GM12875 (cell line): ENCODE measurements around the gene EPC2.

Experiments
- H3K4me3 ChIP-seq: one replicate; pipeline ENCODE4 v1.5.1; 2011; ENCODE audit warnings: low read depth, low read length, control low read depth
- CTCF ChIP-seq: IDR thresholded peaks from 2 replicates; pipeline ENCODE4 v1.5.1; 2011; ENCODE audit warnings: low read depth, mild to moderate bottlenecking, control low read depth, inconsistent platforms, low read length, moderate library complexity, borderline replicate concordance; ENCODE audit not compliant: insufficient read depth

Gene EPC2

GRCh38 chr2:148699830-148700229, 55.3 kb downstream of the EPC2 start:
- TF ChIP-seq CTCF = no peak
- H3K4me3 ChIP-seq = no peak overlapping the region

- no peak for TF ChIP-seq CTCF
- no peak overlapping the region for H3K4me3 ChIP-seq
Measured at GRCh38 chr2:148701039-148701438, 56.5 kb downstream of the EPC2 start.

- H3K4me3 ChIP-seq = no peak overlapping the region
- TF ChIP-seq CTCF = no peak
Measured at GRCh38 chr2:148701877-148702276, 57.3 kb downstream of the EPC2 start.

- TF ChIP-seq CTCF = no peak
- H3K4me3 ChIP-seq = no peak overlapping the region
Measured at GRCh38 chr2:148702475-148702874, 57.9 kb downstream of the EPC2 start.

- no peak for TF ChIP-seq CTCF
- no peak overlapping the region for H3K4me3 ChIP-seq
Measured at GRCh38 chr2:148704247-148704646, 59.7 kb downstream of the EPC2 start.

GRCh38 chr2:148716378-148716920, 71.9 kb downstream of the EPC2 start:
- H3K4me3 ChIP-seq = no peak overlapping the region
- no peak for TF ChIP-seq CTCF

- no peak overlapping the region for H3K4me3 ChIP-seq
- no peak for TF ChIP-seq CTCF
Measured at GRCh38 chr2:148718039-148718438, 73.5 kb downstream of the EPC2 start.
